Stomach (tissue), 9 donors: ENCODE data around the gene PSMA6. TPM values are rescaled to one million over a fixed set of nuclear protein-coding genes. Genes with fewer than 3 reads are reported as not detected.

Experiments
- DNase-seq, 2 donors: peaks; one replicate each; pipeline versions ENCODE4 v3.0.0 to v3.0.0-alpha.2; 2013 to 2019
- H3K27ac ChIP-seq, 5 donors: fragments of 200-600 bp in 4 of 5; sonication (generic) in 4 of 5; one replicate each; pipeline ENCODE4 v1.5.1; 2013 to 2019; ENCODE audit warnings: mild to moderate bottlenecking in 1 of 5, moderate library complexity in 1 of 5
- H3K27me3 ChIP-seq, 3 donors: fragments of 200-600 bp; sonication (generic); one replicate each; pipeline ENCODE4 v1.5.1; 2017 to 2019; ENCODE audit warnings: mixed run types in 1 of 3
- H3K36me3 ChIP-seq, 4 donors: fragments of 200-600 bp; sonication (generic); 1 replicate in 3 of 4; 2 replicates in 1 of 4; pipeline ENCODE4 v1.5.1; 2016 to 2019
- H3K4me1 ChIP-seq, 4 donors: fragments of 200-600 bp; sonication (generic); one replicate each; pipeline ENCODE4 v1.5.1; 2016 to 2019
- H3K4me3 ChIP-seq, 4 donors: fragments of 200-600 bp; sonication (generic) in 3 of 4; one replicate each; pipeline ENCODE4 v1.5.1; 2016 to 2019; ENCODE audit warnings: mild to moderate bottlenecking in 1 of 4
- H3K9me3 ChIP-seq, 4 donors: fragments of 200-600 bp; sonication (generic); one replicate each; pipeline ENCODE4 v1.5.1; 2016 to 2019
- EP300 ChIP-seq: sonication (generic); formaldehyde crosslinking; IDR thresholded peaks from one replicate; pipeline ENCODE4 v1.6.1; 2017; ENCODE audit warnings: antibody characterized with exemption
- POLR2A ChIP-seq, 4 donors: fragments of 450-650 bp; IDR thresholded peaks; one replicate each; pipeline ENCODE4 v1.6.1; 2016; ENCODE audit warnings: antibody characterized with exemption in 4 of 4, control low read depth in 2 of 4, mild to moderate bottlenecking in 1 of 4, moderate library complexity in 1 of 4
- POLR2AphosphoS5 ChIP-seq, 3 donors: sonication (generic); formaldehyde crosslinking; IDR thresholded peaks; one replicate each; pipeline ENCODE4 v1.6.1; 2016; ENCODE audit warnings: antibody characterized with exemption in 3 of 3
- WGBS, 5 donors: extraction: QIAGEN DNeasy Blood & Tissue Kit in 3 of 5; methylation state at CpG; one replicate each; pipeline versions ENCODE4 v1.1.5 to v1.1.7; 2013 to 2018; 5-methylcytosine and 5-hydroxymethylcytosine counted together
- intact Hi-C: fragments of 100-400 bp; cut with DNase I; formaldehyde crosslinking; loops from one replicate; pipeline ENCODE4 v1.15.1; 2023; ENCODE audit warnings: low total_unique reads
- polyA plus RNA-seq, 3 donors: library from polyadenylated mRNA; stranded (reverse); fragments of 200-250 nt; gene quantifications; one replicate each; pipeline ENCODE4 v1.2.3, GENCODE V29; 2013
- total RNA-seq, 5 donors: library from RNA; depleted of rRNA; stranded (reverse); fragments of >200 nt; gene quantifications; one replicate each; pipeline versions ENCODE4 v1.1.0 to v1.2.3, GENCODE V29; 2014 to 2016
- TF ChIP-seq, protein P1 (sequence below), 7 experiments: fragments of 450-650 bp in 4 of 7; fragments of 200-600 bp in 3 of 7; sonication (generic) in 3 of 7; IDR thresholded peaks; one replicate each; pipeline ENCODE4 v1.5.1; 2016 to 2019; ENCODE audit warnings: antibody characterized with exemption in 7 of 7, control low read depth in 2 of 7, mild to moderate bottlenecking in 1 of 7
- donor health status: healthy with polysubstance abuse.
- donor health status: Bipolar disorder and iron deficiency.
- donor health status: healthy.

The PSMA6 gene
- total and polyA plus RNA-seq, 8 donors: 10.7 to 202 (median 159) TPM

DNA sequence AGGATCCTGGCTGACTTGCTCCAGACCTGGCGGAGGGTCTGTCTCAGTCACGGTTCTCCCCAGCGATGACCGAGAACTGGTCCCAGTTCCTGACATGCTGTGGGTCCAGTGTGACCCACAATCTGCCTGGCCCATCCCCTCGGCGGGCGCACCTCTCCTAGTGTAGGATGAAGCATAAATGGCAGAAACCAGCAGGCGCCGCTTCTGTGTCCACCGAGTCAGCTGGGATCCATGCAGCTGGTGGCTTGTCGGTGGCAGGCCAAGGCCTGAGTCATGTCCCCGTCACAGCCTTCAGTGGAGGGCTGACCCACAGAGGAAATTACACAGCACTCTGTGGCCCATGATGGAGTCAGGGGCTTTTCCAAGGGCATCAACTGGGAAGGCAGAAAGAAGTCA lies 73.9 kb downstream of the PSMA6 start:
- Histone ChIP-seq H3K9me3 (peaks cover 0 to 7% (median under 1%) of the 10 kb centered on the region in 4 donors), H3K27me3 (no peaks in the 10 kb centered on the region), H3K27ac (peak overlapping the region; percentile 53 to 83 (median 75)), H3K4me1 (peaks cover 13 to 49% (median 26%) of the 10 kb centered on the region in 4 donors), H3K36me3 (no peaks in the 10 kb centered on the region), H3K4me3 (no peak overlapping the region)
- no peak for DNase-seq
- intact Hi-C loops: no loop called here
- 71 to 92% (median 85%) methylated on average over 6 to 12 of the region's 12 CpGs for WGBS, 5 donors
- TF ChIP-seq POLR2A (IDR thresholded peaks at IDR 0.05) (no peak), POLR2AphosphoS5 (IDR thresholded peaks at IDR 0.05) (no peak), EP300 (no peak)
- TF ChIP-seq, protein P1, sequence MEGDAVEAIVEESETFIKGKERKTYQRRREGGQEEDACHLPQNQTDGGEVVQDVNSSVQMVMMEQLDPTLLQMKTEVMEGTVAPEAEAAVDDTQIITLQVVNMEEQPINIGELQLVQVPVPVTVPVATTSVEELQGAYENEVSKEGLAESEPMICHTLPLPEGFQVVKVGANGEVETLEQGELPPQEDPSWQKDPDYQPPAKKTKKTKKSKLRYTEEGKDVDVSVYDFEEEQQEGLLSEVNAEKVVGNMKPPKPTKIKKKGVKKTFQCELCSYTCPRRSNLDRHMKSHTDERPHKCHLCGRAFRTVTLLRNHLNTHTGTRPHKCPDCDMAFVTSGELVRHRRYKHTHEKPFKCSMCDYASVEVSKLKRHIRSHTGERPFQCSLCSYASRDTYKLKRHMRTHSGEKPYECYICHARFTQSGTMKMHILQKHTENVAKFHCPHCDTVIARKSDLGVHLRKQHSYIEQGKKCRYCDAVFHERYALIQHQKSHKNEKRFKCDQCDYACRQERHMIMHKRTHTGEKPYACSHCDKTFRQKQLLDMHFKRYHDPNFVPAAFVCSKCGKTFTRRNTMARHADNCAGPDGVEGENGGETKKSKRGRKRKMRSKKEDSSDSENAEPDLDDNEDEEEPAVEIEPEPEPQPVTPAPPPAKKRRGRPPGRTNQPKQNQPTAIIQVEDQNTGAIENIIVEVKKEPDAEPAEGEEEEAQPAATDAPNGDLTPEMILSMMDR (IDR thresholded peaks at IDR 0.05): no peak

DNA sequence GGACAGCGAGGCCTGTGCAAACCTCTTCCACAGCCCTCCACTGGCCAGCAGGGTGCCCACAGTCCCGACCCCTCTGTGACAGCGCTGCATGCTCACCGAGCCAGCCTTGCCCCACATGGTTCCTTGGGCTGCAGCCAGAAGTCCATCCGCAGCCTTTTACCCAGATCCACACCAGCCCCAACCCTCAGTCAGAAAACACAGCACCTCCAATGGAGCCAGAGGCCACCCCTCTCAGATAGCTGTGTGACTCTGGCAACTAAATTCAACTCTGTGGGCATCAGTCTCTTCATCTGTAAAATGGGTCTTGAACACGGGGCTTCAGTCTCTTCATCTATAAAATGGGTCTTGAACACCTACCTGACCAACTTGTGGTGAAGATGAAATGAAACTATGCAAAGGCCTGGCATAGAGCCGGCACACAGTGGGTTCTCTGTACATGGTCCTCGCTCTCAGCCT lies 74.4 kb downstream of the PSMA6 start:
- 84 to 93% (median 89%) methylated on average over 6 to 8 of the region's 8 CpGs for WGBS, 5 donors

DNA sequence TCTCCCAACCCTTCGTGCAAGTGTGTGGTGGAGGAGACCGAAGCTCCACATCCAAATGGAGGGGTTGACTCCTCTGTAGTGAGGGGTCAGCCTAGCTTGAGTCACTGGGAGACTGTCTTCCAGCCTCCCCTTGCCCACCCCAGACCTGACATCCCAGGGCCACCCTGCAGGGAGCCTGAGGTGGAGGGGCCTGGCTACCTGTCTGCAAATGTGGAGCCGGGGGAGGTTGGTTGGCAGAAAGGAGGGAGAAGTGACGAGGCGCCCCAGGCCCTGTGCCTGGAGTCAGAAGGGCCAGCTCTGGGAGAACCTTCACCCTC lies 74.8 kb downstream of the PSMA6 start:
- Histone ChIP-seq H3K36me3 (no peaks in the 10 kb centered on the region), H3K27ac (peak overlapping the region in 3 of 5 donors; percentile 16 to 83 (median 76)), H3K4me3 (no peak overlapping the region), H3K4me1 (peaks cover 13 to 49% (median 26%) of the 10 kb centered on the region in 4 donors), H3K27me3 (no peaks in the 10 kb centered on the region), H3K9me3 (peaks cover 0 to 13% (median 4%) of the 10 kb centered on the region in 4 donors)
- no peak for DNase-seq
- 89 to 95% (median 92%) methylated on average over 4 to 5 of the region's 5 CpGs for WGBS, 5 donors
- intact Hi-C loops: no loop called here
- no peak for TF ChIP-seq EP300
- TF ChIP-seq, protein P1 (IDR thresholded peaks at IDR 0.05): no peak
- TF ChIP-seq POLR2AphosphoS5 (IDR thresholded peaks at IDR 0.05): no peak
- no peak for TF ChIP-seq POLR2A (IDR thresholded peaks at IDR 0.05)

More for the DNA sequence above, 74.4 kb downstream of the PSMA6 start:
- TF ChIP-seq POLR2A (IDR thresholded peaks at IDR 0.05): no peak
- no peak for TF ChIP-seq EP300
- TF ChIP-seq POLR2AphosphoS5 (IDR thresholded peaks at IDR 0.05): no peak
- TF ChIP-seq, protein P1 (IDR thresholded peaks at IDR 0.05): no peak
- Histone ChIP-seq H3K36me3 (no peaks in the 10 kb centered on the region), H3K27me3 (no peaks in the 10 kb centered on the region), H3K4me3 (no peak overlapping the region), H3K4me1 (peaks cover 13 to 49% (median 26%) of the 10 kb centered on the region in 4 donors), H3K27ac (peak overlapping the region in 4 of 5 donors; percentile 63 to 83 (median 76)), H3K9me3 (peaks cover 0 to 12% (median 3%) of the 10 kb centered on the region in 4 donors)
- intact Hi-C loops: no loop called here
- no peak for DNase-seq

Other genes with a start within 250 kb of the PSMA6 start
- 100 to 1,000 TPM in 1 of 5 donors, 10 to 100 TPM in 4; 13.8 to 300 (median 36.6) TPM for gene FAM177A1, start 246.1 kb upstream of the PSMA6 start, total RNA-seq
- gene FAM177A1, start 246.1 kb upstream of the PSMA6 start, polyA plus RNA-seq: 10 to 100 TPM; 44.5 to 53.5 (median 50.6) TPM
- 10 to 100 TPM; 15.6 to 53.7 (median 21.0) TPM for gene PPP2R3C, start 170.4 kb upstream of the PSMA6 start, total RNA-seq
- gene PPP2R3C, start 170.4 kb upstream of the PSMA6 start, polyA plus RNA-seq: 10 to 100 TPM; 24.2 to 47.4 (median 25.1) TPM
- 10 to 100 TPM; 36.9 to 79.0 (median 52.1) TPM for gene PRORP, start 169.8 kb upstream of the PSMA6 start, total RNA-seq
- gene PRORP, start 169.8 kb upstream of the PSMA6 start, polyA plus RNA-seq: 10 to 100 TPM in 1 of 3 donors, 1 to 10 TPM in 2; 6.6 to 13.8 (median 9.1) TPM
- gene NFKBIA, start 112.4 kb downstream of the PSMA6 start, total RNA-seq: 100 to 1,000 TPM; 166 to 605 (median 226) TPM
- gene NFKBIA, start 112.4 kb downstream of the PSMA6 start, polyA plus RNA-seq: 100 to 1,000 TPM; 107 to 136 (median 131) TPM
- not detected for gene INSM2, start 241.8 kb downstream of the PSMA6 start, total RNA-seq
- not detected for gene INSM2, start 241.8 kb downstream of the PSMA6 start, polyA plus RNA-seq